ENCODE measurements around the gene RSL24D1.
"Not testable (repeated sequence)": the region's sequence is repeated elsewhere in the genome, so short reads cannot be mapped to it uniquely, and the experiment has no call there.

Gene RSL24D1

DNA sequence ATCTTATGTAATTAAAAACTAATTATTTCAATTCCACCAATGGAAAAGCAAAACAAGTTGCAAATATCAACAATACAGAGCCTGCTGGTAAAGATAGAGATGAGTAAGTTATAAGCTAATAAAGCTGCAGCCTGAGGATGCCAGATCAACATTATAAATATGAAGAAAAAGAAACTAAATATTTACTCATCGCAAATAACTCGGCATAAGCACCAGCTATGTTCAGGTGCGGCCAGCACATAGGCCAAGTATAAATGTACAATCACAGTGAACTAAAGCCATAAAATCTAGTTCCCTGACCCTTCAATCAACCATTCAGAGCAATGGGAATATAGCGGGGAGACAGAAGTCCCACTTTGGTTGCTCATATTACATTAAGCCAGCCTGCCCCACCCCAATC, 7.7 kb upstream of the RSL24D1 start:
- DNase-seq (ENCODE audit: low read depth) = no peak

DNA sequence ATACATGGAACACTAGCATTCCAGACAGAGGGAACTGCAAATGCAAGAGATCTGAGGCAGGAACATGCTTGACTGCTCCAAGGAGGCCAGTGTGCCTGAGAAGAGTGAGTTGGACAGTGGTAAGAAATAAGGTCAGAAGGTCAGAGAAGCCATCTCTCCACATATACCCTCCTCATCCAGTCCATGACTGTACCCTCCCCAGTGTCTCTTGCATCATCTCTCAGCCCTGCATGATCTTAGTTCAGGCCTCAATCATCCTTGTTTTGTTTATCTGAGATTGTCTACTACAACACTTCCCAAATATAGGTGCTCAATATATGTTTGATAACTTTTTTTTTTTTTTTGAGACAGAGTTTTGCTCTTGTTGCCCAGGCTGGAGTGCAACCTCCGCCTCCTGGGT, 5.5 kb upstream of the RSL24D1 start:
- DNase-seq (ENCODE audit: low read depth) = no peak

DNA sequence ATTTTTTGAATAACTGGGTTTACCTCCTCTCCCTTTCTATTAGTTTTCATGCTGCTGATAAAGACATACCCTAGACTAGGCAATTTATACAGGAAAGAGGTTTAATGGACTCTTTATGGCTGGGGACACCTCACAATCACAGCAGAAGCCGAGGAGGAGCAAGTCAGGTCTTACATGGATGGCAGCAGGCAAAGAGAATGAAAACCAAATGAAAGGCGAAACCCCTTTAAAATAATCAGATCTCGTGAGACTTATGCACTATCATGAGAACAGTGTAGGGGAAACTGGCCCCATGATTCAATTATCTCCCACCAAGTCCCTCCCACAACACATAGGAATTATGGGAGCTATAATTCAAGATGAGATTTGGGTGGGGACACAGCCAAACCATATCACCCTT, 2.0 kb upstream of the RSL24D1 start:
- no peak for DNase-seq (ENCODE audit: low read depth)

DNA sequence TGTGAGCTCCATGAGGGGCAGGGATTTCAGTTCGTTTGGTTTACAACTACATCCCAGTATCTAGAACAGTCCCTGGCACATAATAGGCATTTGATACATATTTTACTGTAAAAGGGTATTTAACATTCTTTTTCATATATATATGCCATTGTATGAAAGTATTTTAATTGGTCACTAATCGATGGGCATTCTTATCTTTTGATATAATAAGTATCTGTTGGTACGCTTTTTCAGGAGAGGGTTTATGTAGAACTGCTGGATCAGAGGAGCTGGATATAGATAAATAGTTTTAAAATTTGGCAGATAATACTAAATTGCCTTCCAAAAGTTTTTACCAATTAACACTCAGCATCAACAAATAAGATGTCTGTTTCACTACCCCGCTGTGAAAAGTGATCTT, 978 bp upstream of the RSL24D1 start:
- no peak for DNase-seq (ENCODE audit: low read depth)

DNA sequence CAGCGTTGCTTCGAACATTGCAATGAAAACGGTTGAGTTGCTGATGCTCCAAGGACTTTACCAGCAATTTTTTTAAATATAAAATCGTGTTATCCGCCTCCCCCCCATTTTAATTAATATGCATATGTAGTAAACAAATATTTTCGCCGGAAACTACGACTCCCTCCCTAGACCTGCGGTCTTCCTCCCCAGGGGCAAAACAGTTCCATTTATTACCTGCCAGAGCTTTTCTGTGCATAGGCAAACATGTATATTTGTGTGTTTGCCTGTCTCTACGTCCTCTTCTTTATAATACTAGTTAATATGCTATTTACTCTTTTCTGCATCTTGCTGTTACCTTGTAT, 593 bp upstream of the RSL24D1 start:
- no peak for DNase-seq (ENCODE audit: low read depth)

DNA sequence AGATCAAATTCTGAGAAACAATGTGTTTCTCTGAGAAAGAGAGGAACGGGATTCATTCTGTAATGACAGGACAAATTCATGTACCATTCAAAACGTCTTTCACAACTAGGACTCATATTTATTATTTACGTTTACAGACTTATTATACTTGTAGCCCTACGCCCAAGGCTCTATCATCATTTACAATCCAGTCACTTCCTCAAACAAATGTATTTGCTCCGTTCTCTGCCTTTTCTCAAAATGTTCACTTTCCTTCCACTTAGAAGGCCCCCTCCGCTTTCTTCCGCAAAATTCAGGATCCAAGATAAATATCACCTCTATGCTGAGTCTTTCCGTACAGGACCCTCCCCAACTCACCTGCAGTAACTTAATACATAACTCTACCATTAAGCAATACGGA, 745 bp downstream of the RSL24D1 start:
- DNase-seq (ENCODE audit: low read depth) = no peak

DNA sequence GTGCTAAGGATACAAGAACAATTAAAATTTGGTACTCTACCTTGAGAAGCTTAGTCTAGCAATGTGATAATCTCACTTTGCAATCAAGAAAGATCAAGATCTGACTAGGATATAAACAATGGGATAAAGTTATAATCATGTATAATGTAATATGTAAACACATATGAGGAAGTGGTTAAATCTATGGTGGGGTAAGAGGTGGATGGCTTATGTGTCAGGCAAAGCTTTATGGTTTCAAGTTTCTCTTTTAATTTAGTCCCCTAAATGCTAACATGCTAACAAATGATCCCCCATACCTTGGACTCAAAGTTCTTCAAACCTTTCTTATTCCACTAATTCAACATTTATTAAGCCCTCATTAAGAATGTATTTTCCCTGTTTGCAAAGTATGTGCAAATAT, 2.5 kb downstream of the RSL24D1 start:
- DNase-seq (ENCODE audit: low read depth) = no peak

DNA sequence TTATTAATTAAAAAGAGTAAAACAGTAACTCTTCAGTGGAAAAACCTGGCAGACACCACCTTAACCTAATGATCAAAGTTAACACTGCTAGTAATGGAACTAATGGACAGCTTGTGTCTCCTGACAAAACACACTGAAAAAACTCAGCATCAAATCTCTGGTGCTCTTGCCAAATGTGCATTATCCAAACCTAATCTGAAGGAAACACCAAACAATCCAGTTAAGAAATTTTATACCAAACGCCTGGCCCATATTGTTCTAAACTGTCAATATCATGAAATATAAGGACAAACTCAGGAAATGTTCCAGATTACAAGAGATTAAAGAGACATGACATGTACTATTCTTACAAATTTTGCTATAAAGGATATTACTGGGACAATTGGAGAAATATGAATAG, 10.4 kb downstream of the RSL24D1 start:
- no peak for DNase-seq (ENCODE audit: low read depth)

DNA sequence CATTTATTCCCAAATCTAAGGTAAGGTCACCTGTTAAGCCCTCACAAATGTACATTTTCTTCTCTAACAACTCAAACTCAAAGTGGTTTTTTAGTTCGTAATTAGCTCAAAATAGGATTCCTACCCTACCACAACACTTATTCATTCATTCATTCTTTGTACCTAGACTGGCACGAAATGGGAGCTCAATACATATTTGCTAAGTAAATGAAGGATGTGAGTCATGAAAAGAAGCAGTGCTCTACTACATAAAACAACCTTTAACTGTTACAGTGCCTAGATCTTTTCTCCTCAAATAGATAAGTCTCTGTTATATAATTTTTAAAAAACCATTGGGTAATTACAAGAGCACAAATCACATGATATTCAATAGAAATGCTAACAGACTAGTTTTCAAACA, 13.1 kb downstream of the RSL24D1 start:
- no peak for DNase-seq (ENCODE audit: low read depth)

DNA sequence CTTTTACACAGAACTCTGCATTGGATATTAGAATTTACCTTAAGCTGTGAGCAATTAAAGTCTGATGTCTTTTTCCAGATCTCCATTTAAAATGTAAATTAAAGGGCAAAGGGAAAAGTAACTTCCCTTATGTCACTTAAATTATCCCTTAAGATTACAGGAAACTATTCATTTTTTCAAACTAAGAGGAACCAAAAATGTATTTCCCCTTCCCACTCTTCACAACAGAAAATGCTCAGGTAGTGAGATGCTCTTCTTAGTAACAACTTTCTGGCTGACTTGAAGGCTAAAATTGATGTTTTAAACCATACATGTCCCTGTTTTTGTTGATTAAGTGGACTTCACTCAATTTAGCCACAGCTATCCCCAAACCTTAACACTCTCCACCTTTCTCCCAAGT, 17.6 kb downstream of the RSL24D1 start:
- no peak for DNase-seq (ENCODE audit: low read depth)

DNA sequence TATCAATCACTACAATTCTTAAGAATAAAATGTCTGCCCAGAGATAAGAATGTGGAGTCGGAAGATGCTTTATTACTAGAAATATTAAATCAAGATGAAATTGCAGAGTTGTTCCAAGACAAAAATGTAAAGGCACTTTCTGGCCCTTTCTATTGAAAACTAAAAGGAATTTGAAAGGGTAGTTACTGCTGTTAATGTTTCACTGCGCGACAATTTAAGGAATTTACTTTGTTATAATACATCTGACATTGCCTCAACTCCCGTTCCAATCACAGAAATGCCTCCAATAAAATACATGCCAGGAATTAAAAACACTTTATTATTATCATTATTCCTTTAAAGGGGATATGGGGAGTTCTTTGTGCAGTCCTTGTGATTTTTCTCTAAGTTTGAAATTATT, 26.4 kb downstream of the RSL24D1 start:
- no peak for DNase-seq (ENCODE audit: low read depth)

DNA sequence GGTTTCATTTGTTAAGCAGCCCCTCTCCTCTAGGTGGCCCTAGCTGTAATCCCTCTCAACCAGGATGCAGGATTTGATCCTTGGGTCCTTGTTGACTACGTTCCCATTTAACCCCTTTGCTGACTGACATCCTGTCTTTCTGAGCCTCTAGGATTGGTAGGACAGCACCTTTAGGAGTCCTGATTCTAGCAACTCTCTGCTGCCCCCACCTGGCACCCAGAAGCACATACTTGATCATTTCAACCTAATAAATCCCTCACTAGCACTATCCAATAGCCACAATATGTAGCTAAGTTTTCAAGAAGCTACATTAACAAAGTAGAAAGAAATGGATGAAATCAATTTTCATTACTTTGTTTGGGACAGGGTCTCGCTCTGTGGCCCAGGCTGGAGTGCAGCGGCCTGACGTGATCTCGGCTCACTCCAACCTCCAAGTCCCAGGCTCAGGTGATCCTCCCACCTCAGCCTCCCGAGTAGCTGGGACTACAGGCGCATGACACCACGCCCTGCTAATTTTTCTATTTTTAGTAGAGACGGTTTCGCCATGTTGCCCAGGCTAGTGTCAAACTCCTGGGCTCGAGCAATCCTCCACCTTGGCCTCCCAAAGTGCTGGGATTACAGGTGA, 28.3 kb downstream of the RSL24D1 start:
- peak; percentile 2 for DNase-seq (ENCODE audit: low read depth)

DNA sequence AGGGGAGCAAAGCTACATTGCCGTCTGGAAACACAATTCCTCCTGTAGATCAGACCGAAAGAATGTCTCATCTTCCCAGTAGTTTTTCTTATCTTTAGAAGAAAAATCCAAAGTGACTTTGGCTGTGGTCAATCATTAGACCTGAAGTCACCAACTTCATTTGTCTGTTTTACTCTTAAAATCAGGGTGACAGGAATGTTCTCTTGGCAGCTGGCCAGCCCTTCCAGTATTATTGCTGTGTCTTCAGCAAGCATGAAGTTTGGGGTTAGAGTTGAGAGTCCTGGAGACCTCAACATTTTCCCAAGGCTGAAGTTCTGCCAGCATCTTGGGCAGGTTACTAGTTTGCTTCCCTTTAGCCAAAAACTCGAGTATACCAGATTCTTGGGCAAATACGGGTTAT, 32.5 kb downstream of the RSL24D1 start:
- no peak for DNase-seq (ENCODE audit: low read depth)

DNA sequence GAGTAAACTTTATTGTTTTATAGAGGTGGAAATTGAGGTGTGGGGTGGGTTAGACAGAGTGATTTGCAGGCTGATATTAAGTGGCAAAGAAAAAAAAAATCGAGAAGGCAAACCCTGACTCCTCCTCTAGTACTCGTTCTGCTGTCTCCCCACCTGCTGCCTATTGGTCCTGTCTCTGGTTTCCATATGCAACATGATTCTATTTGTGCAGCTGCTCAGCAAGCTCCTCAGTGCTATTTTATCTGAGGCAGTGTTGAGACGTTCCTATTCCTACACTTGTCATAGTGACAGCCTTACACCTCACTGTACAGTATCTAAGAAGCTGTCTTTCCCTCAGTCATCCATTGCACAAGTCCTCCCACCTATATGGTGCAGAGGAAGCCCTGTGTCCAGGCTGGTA, 45.1 kb downstream of the RSL24D1 start:
- DNase-seq (ENCODE audit: low read depth) = no peak

DNA sequence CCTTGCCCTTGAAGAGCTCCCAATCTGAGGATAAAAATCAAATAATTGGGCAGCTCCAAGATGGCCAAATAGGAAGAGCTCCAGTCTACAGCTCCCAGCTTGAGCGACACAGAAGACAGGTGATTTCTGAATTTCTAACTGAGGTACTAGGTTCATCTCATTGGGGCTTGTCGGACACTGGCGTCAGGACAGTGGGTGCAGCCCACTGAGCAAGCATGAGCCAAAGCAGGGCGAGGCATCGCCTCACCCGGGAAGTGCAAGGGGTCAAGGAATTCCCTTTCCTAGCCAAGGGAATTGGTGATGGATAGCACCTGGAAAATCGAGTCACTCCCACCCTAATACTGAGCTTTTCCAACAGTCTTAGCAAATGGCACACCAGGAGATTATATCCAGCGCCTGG, 53.6 kb downstream of the RSL24D1 start:
- DNase-seq (ENCODE audit: low read depth) = not testable (repeated sequence)

DNA sequence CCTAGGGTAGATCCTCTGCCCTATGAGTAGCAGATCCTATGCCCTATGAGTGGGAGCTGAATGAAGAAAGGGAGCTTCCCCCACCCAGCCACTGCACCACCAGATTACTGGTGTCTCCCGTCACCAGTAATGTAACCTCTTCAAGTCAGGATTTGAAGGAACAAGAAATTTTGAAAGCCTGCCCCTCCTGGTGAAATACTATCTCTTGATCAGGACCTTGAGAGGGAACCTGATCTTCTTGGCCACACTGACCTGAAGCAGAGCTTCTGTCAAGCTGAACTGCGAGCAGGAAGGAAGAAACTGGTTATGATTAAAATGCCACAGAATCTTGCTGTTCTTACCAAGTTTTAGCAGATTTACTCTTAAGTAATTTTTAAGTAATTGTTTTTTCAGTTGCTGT, 62.8 kb downstream of the RSL24D1 start:
- no peak for DNase-seq (ENCODE audit: low read depth)

DNA sequence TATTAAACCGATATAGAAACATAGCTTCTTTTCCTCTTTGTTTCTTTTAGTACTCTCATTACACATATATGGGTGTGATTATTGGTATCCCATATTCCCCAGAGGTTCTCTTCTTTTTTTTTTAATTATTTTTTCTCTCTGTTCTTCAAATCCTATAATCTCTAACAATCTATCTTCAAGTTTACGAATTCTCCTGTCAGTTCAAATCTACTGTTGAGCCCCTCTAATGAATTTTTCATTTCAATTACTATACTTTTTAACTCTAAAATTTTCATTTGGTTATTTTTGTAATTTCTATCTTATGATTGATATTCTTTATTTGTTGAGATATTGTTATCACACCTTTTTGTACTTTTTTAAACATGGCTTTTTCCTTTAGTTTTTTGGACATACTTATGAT, 64.1 kb downstream of the RSL24D1 start:
- no peak for DNase-seq (ENCODE audit: low read depth)
